HepG2 (cell line): ENCODE measurements around the gene PCYT2. TPM values are rescaled to one million over a fixed set of nuclear protein-coding genes. Genes with fewer than 3 reads are reported as not detected.
A peak's percentile ranks its signal among the peaks of the same experiment; 100 is the strongest.

Source experiments
- ARID2 ChIP-seq: sonication (generic); formaldehyde crosslinking; IDR thresholded peaks from 2 replicates; pipeline ENCODE4 v1.8.1; 2022; ENCODE audit warnings: mild to moderate bottlenecking, missing genetic modification reagents, borderline replicate concordance
- ASH2L ChIP-seq: fragments of 300-600, 200-600 bp; sonication (generic); IDR thresholded peaks from 2 replicates; pipeline ENCODE4 v1.7.0; 2017; ENCODE audit warnings: low read depth, mild to moderate bottlenecking, moderate library complexity, mixed read lengths, low read length; ENCODE audit not compliant: insufficient read length
- BHLHE40 ChIP-seq: IDR thresholded peaks from 2 replicates; pipeline ENCODE4 v1.6.1; 2011; ENCODE audit warnings: low read length, improper control_type of control experiment
- ETS1 ChIP-seq: sonication (generic); formaldehyde crosslinking; IDR thresholded peaks from 2 replicates; pipeline ENCODE4 v1.4.0; 2020; ENCODE audit warnings: missing genetic modification reagents
- HNRNPL ChIP-seq: fragments of 200-400 bp; formaldehyde crosslinking; IDR thresholded peaks from 2 replicates; pipeline ENCODE4 v1.6.1; 2017; ENCODE audit warnings: mild to moderate bottlenecking, low read depth, low read length
- MEIS1 ChIP-seq: sonication (generic); formaldehyde crosslinking; IDR thresholded peaks from 2 replicates; pipeline ENCODE4 v1.9.0; 2021; ENCODE audit warnings: mild to moderate bottlenecking, missing genetic modification reagents, moderate library complexity, borderline replicate concordance
- NAIF1 ChIP-seq: sonication (generic); formaldehyde crosslinking; IDR thresholded peaks from 2 replicates; pipeline ENCODE4 v1.5.0; 2020; ENCODE audit warnings: mild to moderate bottlenecking, missing genetic modification reagents, borderline replicate concordance
- NR2C2 ChIP-seq: sonication (generic); formaldehyde crosslinking; IDR thresholded peaks from 2 replicates; pipeline ENCODE4 v1.4.0; 2020; ENCODE audit warnings: missing genetic modification reagents, mild to moderate bottlenecking, moderate library complexity, borderline replicate concordance
- RELA ChIP-seq: sonication (generic); formaldehyde crosslinking; IDR thresholded peaks from 2 replicates; pipeline ENCODE4 v1.4.0; 2020; ENCODE audit warnings: missing genetic modification reagents
- SIN3B ChIP-seq: fragments of 150-350 bp; IDR thresholded peaks from 2 replicates; pipeline ENCODE4 v1.6.1; 2014; ENCODE audit warnings: low read length
- SMC3 ChIP-seq: IDR thresholded peaks from 2 replicates; pipeline ENCODE4 v1.6.1; 2011; ENCODE audit warnings: low read length, improper control_type of control experiment
- ZBTB26 ChIP-seq: IDR thresholded peaks from 2 replicates; pipeline ENCODE4 v1.6.1; 2016; ENCODE audit warnings: missing compliant biosample characterization, missing genetic modification reagents, borderline replicate concordance
- ZBTB34 ChIP-seq: sonication (generic); formaldehyde crosslinking; IDR thresholded peaks from 2 replicates; pipeline ENCODE4 v1.8.0; 2022; ENCODE audit warnings: mild to moderate bottlenecking, missing genetic modification reagents
- ZNF24 ChIP-seq: fragments of 450-650 bp; IDR thresholded peaks from 2 replicates; pipeline ENCODE4 v1.6.1; 2017; ENCODE audit warnings: antibody characterized with exemption, mild to moderate bottlenecking
- ZNF496 ChIP-seq: sonication (generic); formaldehyde crosslinking; IDR thresholded peaks from 2 replicates; pipeline ENCODE4 v1.8.1; 2023; ENCODE audit warnings: mild to moderate bottlenecking, moderate library complexity, missing genetic modification reagents; ENCODE audit not compliant: insufficient replicate concordance
- ZNF607 ChIP-seq: sonication (generic); formaldehyde crosslinking; IDR thresholded peaks from 2 replicates; pipeline ENCODE4 v1.5.1; 2020; ENCODE audit warnings: missing genetic modification reagents, mild to moderate bottlenecking, borderline replicate concordance
- ZNF713 ChIP-seq: sonication (generic); formaldehyde crosslinking; IDR thresholded peaks from 2 replicates; pipeline ENCODE4 v1.4.0; 2020; ENCODE audit warnings: mild to moderate bottlenecking, missing genetic modification reagents
- ZNF766 ChIP-seq: sonication (generic); formaldehyde crosslinking; IDR thresholded peaks from 2 replicates; pipeline ENCODE4 v1.5.0; 2020; ENCODE audit warnings: missing genetic modification reagents, borderline replicate concordance
- polyA plus RNA-seq, 8 experiments: library from polyadenylated mRNA; depleted of rRNA in 3 of 8; stranded (reverse) in 7 of 8; unstranded in 1 of 8; fragments of >200 nt; fragmentation: Illumina TruSeq in 4 of 8; extraction: Trizol in 4 of 8; gene quantifications; 2 replicates each; pipeline versions ENCODE4 v1.2.1 to v1.2.3, GENCODE V29; 2011 to 2016; ENCODE audit warnings: low read depth in 4 of 8, missing spikeins in 1 of 8, mixed read lengths in 1 of 8; ENCODE audit not compliant: insufficient read depth in 1 of 8
- total RNA-seq, 5 experiments: library from RNA; depleted of rRNA; stranded (reverse); fragments of >200 nt; fragmentation: Illumina TruSeq; extraction: Trizol; gene quantifications; 2 replicates each; pipeline ENCODE4 v1.2.3, GENCODE V29; 2016; ENCODE audit warnings: low read depth in 1 of 5
- TF ChIP-seq, protein P1 (sequence below): sonication (generic); formaldehyde crosslinking; IDR thresholded peaks from 2 replicates; pipeline ENCODE4 v1.5.0; 2020; ENCODE audit warnings: mild to moderate bottlenecking, missing genetic modification reagents, borderline replicate concordance
- TF ChIP-seq, protein P2 (sequence below): sonication (generic); formaldehyde crosslinking; IDR thresholded peaks from 2 replicates; pipeline ENCODE4 v1.8.1; 2023; ENCODE audit warnings: mild to moderate bottlenecking, missing genetic modification reagents

PCYT2 gene
- total and polyA plus RNA-seq, 2 of the 13 experiments (the other 11 are each of a cell fraction or from before 2014, with no cell fraction given), result 147 to 297 TPM

- TF ChIP-seq ZNF766 (CRISPR knock-in tag) (no peak), ZNF607 (CRISPR knock-in tag) (no peak), ZNF713 (no peak), ETS1 (CRISPR knock-in tag) (no peak), BHLHE40 (no peak), SIN3B (no peak), NAIF1 (CRISPR knock-in tag) (no peak), RELA (CRISPR knock-in tag) (no peak), MEIS1 (no peak), SMC3 (peak; percentile 18; the same call in 1 of the 2 replicates), NR2C2 (CRISPR knock-in tag) (no peak), ASH2L (no peak), ZBTB26 (CRISPR knock-in tag) (no peak), ZNF24 (no peak), ZNF496 (CRISPR knock-in tag) (no peak), ZBTB34 (CRISPR knock-in tag) (peak; percentile 41; the same call in 1 of the 2 replicates), HNRNPL (0 out of 2 replicates have a peak, but pooled peaks have one; percentile 17), ARID2 (no peak)
- TF ChIP-seq, protein P1, sequence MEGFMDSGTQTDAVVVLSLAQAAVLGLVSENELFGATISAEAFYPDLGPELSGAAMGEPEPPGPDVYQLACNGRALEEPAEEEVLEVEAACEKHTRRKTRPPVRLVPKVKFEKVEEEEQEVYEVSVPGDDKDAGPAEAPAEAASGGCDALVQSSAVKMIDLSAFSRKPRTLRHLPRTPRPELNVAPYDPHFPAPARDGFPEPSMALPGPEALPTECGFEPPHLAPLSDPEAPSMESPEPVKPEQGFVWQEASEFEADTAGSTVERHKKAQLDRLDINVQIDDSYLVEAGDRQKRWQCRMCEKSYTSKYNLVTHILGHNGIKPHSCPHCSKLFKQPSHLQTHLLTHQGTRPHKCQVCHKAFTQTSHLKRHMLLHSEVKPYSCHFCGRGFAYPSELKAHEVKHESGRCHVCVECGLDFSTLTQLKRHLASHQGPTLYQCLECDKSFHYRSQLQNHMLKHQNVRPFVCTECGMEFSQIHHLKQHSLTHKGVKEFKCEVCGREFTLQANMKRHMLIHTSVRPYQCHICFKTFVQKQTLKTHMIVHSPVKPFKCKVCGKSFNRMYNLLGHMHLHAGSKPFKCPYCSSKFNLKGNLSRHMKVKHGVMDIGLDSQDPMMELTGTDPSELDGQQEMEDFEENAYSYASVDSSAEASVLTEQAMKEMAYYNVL, result no peak
- TF ChIP-seq, protein P2, sequence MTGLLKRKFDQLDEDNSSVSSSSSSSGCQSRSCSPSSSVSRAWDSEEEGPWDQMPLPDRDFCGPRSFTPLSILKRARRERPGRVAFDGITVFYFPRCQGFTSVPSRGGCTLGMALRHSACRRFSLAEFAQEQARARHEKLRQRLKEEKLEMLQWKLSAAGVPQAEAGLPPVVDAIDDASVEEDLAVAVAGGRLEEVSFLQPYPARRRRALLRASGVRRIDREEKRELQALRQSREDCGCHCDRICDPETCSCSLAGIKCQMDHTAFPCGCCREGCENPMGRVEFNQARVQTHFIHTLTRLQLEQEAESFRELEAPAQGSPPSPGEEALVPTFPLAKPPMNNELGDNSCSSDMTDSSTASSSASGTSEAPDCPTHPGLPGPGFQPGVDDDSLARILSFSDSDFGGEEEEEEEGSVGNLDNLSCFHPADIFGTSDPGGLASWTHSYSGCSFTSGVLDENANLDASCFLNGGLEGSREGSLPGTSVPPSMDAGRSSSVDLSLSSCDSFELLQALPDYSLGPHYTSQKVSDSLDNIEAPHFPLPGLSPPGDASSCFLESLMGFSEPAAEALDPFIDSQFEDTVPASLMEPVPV (CRISPR knock-in tag), result 0 out of 2 replicates have a peak, but pooled peaks have one; percentile 42
These were observed 56.0 kb downstream of the PCYT2 start (continued) for GRCh38 chr17:81854974-81855774.
